MCF 10A (cell line): Measurements from ENCODE around the gene NR2C2. TPM values are rescaled to one million over a fixed set of nuclear protein-coding genes. Genes with fewer than 3 reads are reported as not detected.

Experiments used
- BruUV-seq: library from RNA; stranded (reverse); fragments of 400-500 nt; replicated peaks from 2 replicates; lab custom pipeline; 2021; lab: Mats Ljungman, UMichigan
- CTCF ChIA-PET: fragments of 300-600 bp; sonication (Branson Sonifier 250); formaldehyde crosslinking; extraction: SDS; loops from one replicate; lab custom pipeline; 2021; ENCODE audit warnings: antibody characterized with exemption, inconsistent platforms; lab: Yijun Ruan, JAX
- POLR2A ChIA-PET: fragments of 300-600, 350-650 bp; sonication (Branson Sonifier 250); formaldehyde crosslinking; extraction: SDS; loops from one replicate; lab custom pipeline; 2020; ENCODE audit warnings: antibody characterized with exemption, inconsistent platforms; lab: Yijun Ruan, JAX
- DNase-seq: peaks from one replicate; pipeline ENCODE4 v3.0.0-alpha.2; 2018; ENCODE audit not compliant: unreplicated experiment
- H3K27ac Mint-ChIP-seq: one replicate; pipeline ENCODE4 v1.8.0; 2022; ENCODE audit warnings: mild to moderate bottlenecking, low read depth, mixed read lengths; ENCODE audit not compliant: unreplicated experiment
- H3K27me3 Mint-ChIP-seq: one replicate; pipeline ENCODE4 v1.8.0; 2022; ENCODE audit warnings: mixed read lengths; ENCODE audit not compliant: insufficient read depth, unreplicated experiment
- H3K36me3 Mint-ChIP-seq: one replicate; pipeline ENCODE4 v1.8.0; 2022; ENCODE audit warnings: mild to moderate bottlenecking, moderate library complexity, mixed read lengths; ENCODE audit not compliant: insufficient read depth, unreplicated experiment
- H3K4me1 Mint-ChIP-seq: one replicate; pipeline ENCODE4 v1.8.0; 2022; ENCODE audit warnings: mixed read lengths; ENCODE audit not compliant: insufficient read depth, unreplicated experiment
- H3K4me3 Mint-ChIP-seq: one replicate; pipeline ENCODE4 v1.8.0; 2022; ENCODE audit warnings: mild to moderate bottlenecking, moderate library complexity, mixed read lengths; ENCODE audit not compliant: unreplicated experiment
- H3K9me3 Mint-ChIP-seq: one replicate; pipeline ENCODE4 v1.8.0; 2022; ENCODE audit warnings: mixed read lengths; ENCODE audit not compliant: unreplicated experiment
- CTCF ChIP-seq: fragments of 200-600 bp; IDR thresholded peaks from one replicate; pipeline ENCODE4 v1.8.0; 2022; ENCODE audit warnings: antibody characterized with exemption, mild to moderate bottlenecking; ENCODE audit not compliant: unreplicated experiment
- intact Hi-C: fragments of 100-400 bp; cut with micrococcal nuclease; formaldehyde crosslinking; loops from 2 replicates; pipeline ENCODE4 v1.14.1; 2022
- total RNA-seq: library from RNA; stranded (reverse); gene quantifications from 2 replicates; pipeline ENCODE4 v1.2.3, GENCODE V29; 2022

Gene NR2C2
- total RNA-seq, 1 experiment from 2014 or later: 42.4 TPM

GRCh38 chr3:14941871-14942270, 5.5 kb upstream of the NR2C2 start:
- Mint-ChIP-seq H3K4me3 (no peak overlapping the region), H3K4me1 (peaks cover 9% of the 10 kb centered on the region), H3K36me3 (peaks cover 31% of the 10 kb centered on the region), H3K27me3 (no peaks in the 10 kb centered on the region), H3K27ac (no peak overlapping the region), H3K9me3 (no peaks in the 10 kb centered on the region)
- ChIA-PET POLR2A (interaction anchor here (0.7 to 1.0 kb wide), 2 partner anchors 122 to 263 kb away, joined by 3 read pairs; no protein-coding TSS in a partner anchor), CTCF (no interaction called here)
- BruUV-seq: no TSS peak
- no peak for DNase-seq
- intact Hi-C loops: no loop called here
- no peak for TF ChIP-seq CTCF

GRCh38 chr3:14943042-14943441, 4.3 kb upstream of the NR2C2 start:
- ChIA-PET POLR2A (no interaction called here), CTCF (interaction anchor here (1.4 to 2.0 kb wide), 3 partner anchors 17 to 739 kb away, joined by 3 to 10 read pairs (median 5); no protein-coding TSS in a partner anchor)
- intact Hi-C loops: no loop called here
- no peak overlapping the region for H3K4me3 Mint-ChIP-seq
- no peaks in the 10 kb centered on the region for H3K9me3 Mint-ChIP-seq
- no TSS peak for BruUV-seq
- no peak for DNase-seq
- H3K27ac Mint-ChIP-seq: no peak overlapping the region
- no peak for TF ChIP-seq CTCF
- H3K27me3 Mint-ChIP-seq: no peaks in the 10 kb centered on the region
- H3K4me1 Mint-ChIP-seq: peaks cover 9% of the 10 kb centered on the region
- peaks cover 33% of the 10 kb centered on the region for H3K36me3 Mint-ChIP-seq

DNA sequence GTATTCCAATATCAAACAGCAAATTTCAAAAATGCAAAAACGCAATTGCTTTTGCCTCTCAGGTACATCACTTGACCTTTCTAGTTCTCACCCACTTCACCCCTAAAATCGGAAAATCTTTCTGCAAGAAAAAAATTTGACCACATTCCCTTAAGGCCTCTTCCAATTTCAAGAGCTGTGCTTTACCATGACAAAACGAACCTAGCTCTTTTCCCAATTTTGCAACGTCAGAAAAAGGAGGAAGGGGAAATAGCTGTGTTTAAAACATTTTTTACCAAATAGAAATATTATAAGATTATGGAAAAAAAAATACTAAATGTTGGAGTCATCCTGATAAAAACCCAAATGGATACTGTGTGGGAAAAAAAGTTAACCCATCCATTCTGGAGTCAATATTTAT, 1.1 kb upstream of the NR2C2 start:
- BruUV-seq: no TSS peak

DNA sequence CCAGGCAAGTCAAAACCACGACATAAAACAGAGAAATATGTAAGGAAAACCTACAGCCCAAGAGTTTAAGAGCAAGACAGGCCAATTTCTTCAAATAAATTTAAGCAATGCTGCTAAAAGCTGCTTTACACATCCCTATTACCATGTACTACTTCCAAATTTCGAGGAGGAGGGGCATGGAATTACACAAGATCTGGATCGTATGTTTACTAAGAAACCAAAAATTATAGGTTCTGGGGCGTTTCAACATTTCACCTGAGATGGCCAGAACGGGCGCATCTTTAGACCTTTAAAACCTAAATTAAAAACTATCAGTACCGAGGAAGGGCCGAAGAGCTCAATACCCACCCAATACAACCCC, 664 bp upstream of the NR2C2 start:
- Mint-ChIP-seq H3K4me1 (peaks cover 24% of the 10 kb centered on the region), H3K4me3 (peak overlapping the region; percentile 99), H3K27ac (peak overlapping the region; percentile 99), H3K9me3 (no peaks in the 10 kb centered on the region), H3K27me3 (no peaks in the 10 kb centered on the region), H3K36me3 (peaks cover 41% of the 10 kb centered on the region)
- intact Hi-C loops: no loop called here
- ChIA-PET CTCF (interaction anchor here (0.7 to 1.6 kb wide), 6 partner anchors 10 to 1441 kb away, joined by 3 to 5 read pairs (median 3); no protein-coding TSS in a partner anchor), POLR2A (interaction anchor here (0.6 to 2.7 kb wide), 19 partner anchors 9 to 822 kb away, joined by 3 to 13 read pairs (median 5); partner anchors contain the start of genes CAPN7, CCDC174, CHCHD4 and MRPS25)
- BruUV-seq: TSS peak; percentile 38
- no peak for TF ChIP-seq CTCF
- peak; percentile 21 for DNase-seq

More for the DNA sequence above, 1.1 kb upstream of the NR2C2 start:
- H3K36me3 Mint-ChIP-seq: peaks cover 41% of the 10 kb centered on the region
- no peaks in the 10 kb centered on the region for H3K27me3 Mint-ChIP-seq
- no peak for DNase-seq
- POLR2A ChIA-PET: interaction anchor here (0.6 to 2.7 kb wide), 13 partner anchors 9 to 768 kb away, joined by 3 to 13 read pairs (median 5); partner anchors contain the start of genes CCDC174, MRPS25, RBSN and XPC
- H3K9me3 Mint-ChIP-seq: no peaks in the 10 kb centered on the region
- intact Hi-C loops: no loop called here
- H3K27ac Mint-ChIP-seq: peak overlapping the region; percentile 99
- H3K4me1 Mint-ChIP-seq: peaks cover 24% of the 10 kb centered on the region
- TF ChIP-seq CTCF: no peak
- H3K4me3 Mint-ChIP-seq: peak overlapping the region; percentile 99
- CTCF ChIA-PET: interaction anchor here (0.9 to 1.6 kb wide), 4 partner anchors 9 to 26 kb away, joined by 3 to 5 read pairs (median 4); no protein-coding TSS in a partner anchor
